GM12891 (cell line): ENCODE results near the gene DOCK2.

Source experiments
- POLR2A ChIP-seq: IDR thresholded peaks from 2 replicates; pipeline ENCODE4 v1.6.1; 2011; ENCODE audit warnings: low read depth, low read length, control low read depth
- POLR2AphosphoS5 ChIP-seq: IDR thresholded peaks from 2 replicates; pipeline ENCODE4 v1.6.1; 2011; ENCODE audit warnings: low read depth, low read length, control low read depth
- POU2F2 ChIP-seq: IDR thresholded peaks from 2 replicates; pipeline ENCODE4 v1.6.1; 2011; ENCODE audit warnings: low read depth, mild to moderate bottlenecking, control low read depth, low read length, moderate library complexity
- SPI1 ChIP-seq: IDR thresholded peaks from 2 replicates; pipeline ENCODE4 v1.6.1; 2011; ENCODE audit warnings: low read depth, low read length, control low read depth
- TAF1 ChIP-seq: IDR thresholded peaks from 2 replicates; pipeline ENCODE4 v1.6.1; 2011; ENCODE audit warnings: low read depth, low read length, control low read depth

GRCh38 chr5:169706758-169707450 is 69.8 kb downstream of the DOCK2 start:
- TF ChIP-seq POU2F2 (no peak), POLR2A (no peak), POLR2AphosphoS5 (no peak), TAF1 (no peak), SPI1 (no peak)
